ENCODE data around the gene PRKCQ.

DNA sequence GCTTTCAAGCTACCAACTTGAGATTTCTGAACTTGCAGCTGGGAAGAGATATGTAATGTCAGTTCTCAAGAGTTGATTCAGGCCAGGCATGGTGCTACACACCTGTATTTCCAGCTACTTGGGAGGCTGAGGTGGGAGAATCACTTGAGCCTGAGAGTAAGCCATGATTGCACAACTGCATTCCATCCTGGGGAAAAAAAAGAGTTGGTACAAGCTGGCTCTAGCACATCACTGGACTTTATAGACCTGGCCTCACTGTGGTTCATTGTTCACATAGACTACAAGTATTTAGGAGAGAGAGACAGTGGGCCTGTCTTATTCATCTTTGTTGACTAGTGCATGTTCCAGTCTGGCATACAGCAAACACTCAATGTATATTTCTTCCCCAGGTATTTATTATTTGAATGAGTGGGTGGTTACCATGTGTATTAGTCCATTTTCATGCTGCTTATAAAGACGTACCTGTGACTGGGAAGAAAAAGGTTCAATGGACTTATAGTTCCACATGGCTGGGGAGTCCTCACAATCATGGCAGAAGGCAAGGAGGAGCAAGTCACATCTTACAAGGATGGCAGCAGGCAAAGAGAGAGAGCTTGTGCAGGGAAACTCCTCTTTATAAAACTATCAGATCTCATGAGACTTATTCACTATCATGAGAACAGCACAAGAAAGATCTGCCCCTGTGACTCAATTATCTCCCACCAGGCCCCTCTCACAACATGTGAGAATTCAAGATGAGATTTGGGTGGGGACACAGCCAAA lies 200.9 kb downstream of the PRKCQ start:
- TF ChIP-seq SPI1 (IDR thresholded peaks at IDR 0.05; ENCODE audit: borderline replicate concordance, low read depth), result no peak
- TF ChIP-seq, protein P1, sequence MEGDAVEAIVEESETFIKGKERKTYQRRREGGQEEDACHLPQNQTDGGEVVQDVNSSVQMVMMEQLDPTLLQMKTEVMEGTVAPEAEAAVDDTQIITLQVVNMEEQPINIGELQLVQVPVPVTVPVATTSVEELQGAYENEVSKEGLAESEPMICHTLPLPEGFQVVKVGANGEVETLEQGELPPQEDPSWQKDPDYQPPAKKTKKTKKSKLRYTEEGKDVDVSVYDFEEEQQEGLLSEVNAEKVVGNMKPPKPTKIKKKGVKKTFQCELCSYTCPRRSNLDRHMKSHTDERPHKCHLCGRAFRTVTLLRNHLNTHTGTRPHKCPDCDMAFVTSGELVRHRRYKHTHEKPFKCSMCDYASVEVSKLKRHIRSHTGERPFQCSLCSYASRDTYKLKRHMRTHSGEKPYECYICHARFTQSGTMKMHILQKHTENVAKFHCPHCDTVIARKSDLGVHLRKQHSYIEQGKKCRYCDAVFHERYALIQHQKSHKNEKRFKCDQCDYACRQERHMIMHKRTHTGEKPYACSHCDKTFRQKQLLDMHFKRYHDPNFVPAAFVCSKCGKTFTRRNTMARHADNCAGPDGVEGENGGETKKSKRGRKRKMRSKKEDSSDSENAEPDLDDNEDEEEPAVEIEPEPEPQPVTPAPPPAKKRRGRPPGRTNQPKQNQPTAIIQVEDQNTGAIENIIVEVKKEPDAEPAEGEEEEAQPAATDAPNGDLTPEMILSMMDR (IDR thresholded peaks at IDR 0.05; ENCODE audit: insufficient read depth, low read length), result no peak
- TF ChIP-seq, protein P2, sequence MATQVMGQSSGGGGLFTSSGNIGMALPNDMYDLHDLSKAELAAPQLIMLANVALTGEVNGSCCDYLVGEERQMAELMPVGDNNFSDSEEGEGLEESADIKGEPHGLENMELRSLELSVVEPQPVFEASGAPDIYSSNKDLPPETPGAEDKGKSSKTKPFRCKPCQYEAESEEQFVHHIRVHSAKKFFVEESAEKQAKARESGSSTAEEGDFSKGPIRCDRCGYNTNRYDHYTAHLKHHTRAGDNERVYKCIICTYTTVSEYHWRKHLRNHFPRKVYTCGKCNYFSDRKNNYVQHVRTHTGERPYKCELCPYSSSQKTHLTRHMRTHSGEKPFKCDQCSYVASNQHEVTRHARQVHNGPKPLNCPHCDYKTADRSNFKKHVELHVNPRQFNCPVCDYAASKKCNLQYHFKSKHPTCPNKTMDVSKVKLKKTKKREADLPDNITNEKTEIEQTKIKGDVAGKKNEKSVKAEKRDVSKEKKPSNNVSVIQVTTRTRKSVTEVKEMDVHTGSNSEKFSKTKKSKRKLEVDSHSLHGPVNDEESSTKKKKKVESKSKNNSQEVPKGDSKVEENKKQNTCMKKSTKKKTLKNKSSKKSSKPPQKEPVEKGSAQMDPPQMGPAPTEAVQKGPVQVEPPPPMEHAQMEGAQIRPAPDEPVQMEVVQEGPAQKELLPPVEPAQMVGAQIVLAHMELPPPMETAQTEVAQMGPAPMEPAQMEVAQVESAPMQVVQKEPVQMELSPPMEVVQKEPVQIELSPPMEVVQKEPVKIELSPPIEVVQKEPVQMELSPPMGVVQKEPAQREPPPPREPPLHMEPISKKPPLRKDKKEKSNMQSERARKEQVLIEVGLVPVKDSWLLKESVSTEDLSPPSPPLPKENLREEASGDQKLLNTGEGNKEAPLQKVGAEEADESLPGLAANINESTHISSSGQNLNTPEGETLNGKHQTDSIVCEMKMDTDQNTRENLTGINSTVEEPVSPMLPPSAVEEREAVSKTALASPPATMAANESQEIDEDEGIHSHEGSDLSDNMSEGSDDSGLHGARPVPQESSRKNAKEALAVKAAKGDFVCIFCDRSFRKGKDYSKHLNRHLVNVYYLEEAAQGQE (IDR thresholded peaks at IDR 0.05; ENCODE audit: insufficient replicate concordance, low read depth), result no peak

Measured in HL-60 (cell line).